ENCODE data around the gene EML1. TPM values are rescaled to one million over a fixed set of nuclear protein-coding genes. Genes with fewer than 3 reads are reported as not detected.

The EML1 gene
- total RNA-seq, 1 experiment from 2014 or later: 16.1 TPM

DNA sequence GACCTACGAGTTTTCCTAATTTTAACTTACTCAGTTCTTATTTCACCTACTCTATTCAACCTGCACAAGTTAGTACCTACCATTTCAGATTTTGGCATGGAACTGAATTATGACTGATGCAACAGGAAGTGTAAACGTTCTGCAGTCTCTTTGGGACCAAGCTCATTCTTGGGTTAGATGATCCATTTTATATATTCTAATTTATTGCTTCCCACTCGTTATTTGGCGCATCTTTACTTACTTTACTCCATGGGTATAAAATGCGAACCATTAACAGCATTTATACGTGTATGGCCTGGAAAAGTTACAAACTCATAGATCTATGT, 1.0 kb upstream of the EML1 start:
- ChIA-PET POLR2A (no interaction called here), CTCF (interaction anchor here (0.5 to 2.8 kb wide), 7 partner anchors 28 to 1553 kb away, joined by 3 to 22 read pairs (median 3); partner anchors contain the start of gene CYP46A1)
- no peak for TF ChIP-seq ZNF396 (CRISPR knock-in tag; IDR thresholded peaks at IDR 0.05; ENCODE audit: borderline replicate concordance)
- no peak for TF ChIP-seq FOXP4 (CRISPR knock-in tag; IDR thresholded peaks at IDR 0.05)
- ATAC-seq: no peak
- peaks cover 20% of the 10 kb centered on the region for H3K27me3 Mint-ChIP-seq (ENCODE audit: low read depth)
- H3K36me3 Mint-ChIP-seq: no peaks in the 10 kb centered on the region
- H3K9me3 Mint-ChIP-seq: no peaks in the 10 kb centered on the region
- peaks cover 22% of the 10 kb centered on the region for H3K4me1 Mint-ChIP-seq
- peak overlapping the region; percentile 74 for H3K4me3 Mint-ChIP-seq
- no peak overlapping the region for H3K27ac Mint-ChIP-seq
- no peak for DNase-seq (ENCODE audit: low spot score)

- Mint-ChIP-seq H3K9me3 (no peaks in the 10 kb centered on the region), H3K4me1 (peaks cover 22% of the 10 kb centered on the region), H3K27ac (no peak overlapping the region), H3K36me3 (no peaks in the 10 kb centered on the region), H3K4me3 (peak overlapping the region; percentile 74), H3K27me3 (ENCODE audit: low read depth) (peaks cover 20% of the 10 kb centered on the region)
- TF ChIP-seq TEAD4 (CRISPR knock-in tag; IDR thresholded peaks at IDR 0.05) (no peak), E2F1 (CRISPR knock-in tag; IDR thresholded peaks at IDR 0.05) (no peak), ZNF423 (CRISPR knock-in tag; IDR thresholded peaks at IDR 0.05) (peak; percentile 60; the same call in 1 of the 2 replicates), NR3C1 (CRISPR knock-in tag; conservative IDR thresholded peaks at IDR 0.05; ENCODE audit: low read depth) (0 out of 2 replicates have a peak, but pooled peaks have one; percentile 29), NR2C2 (CRISPR knock-in tag; IDR thresholded peaks at IDR 0.05) (no peak), SP1 (CRISPR knock-in tag; conservative IDR thresholded peaks at IDR 0.05) (0 out of 2 replicates have a peak, but pooled peaks have one; percentile 27), STAT6 (CRISPR knock-in tag; conservative IDR thresholded peaks at IDR 0.05; ENCODE audit: low read depth) (no peak), NFATC4 (CRISPR knock-in tag; IDR thresholded peaks at IDR 0.05) (no peak), TCF7 (CRISPR knock-in tag; IDR thresholded peaks at IDR 0.05; ENCODE audit: low read depth) (no peak)
- TF ChIP-seq, protein P1, sequence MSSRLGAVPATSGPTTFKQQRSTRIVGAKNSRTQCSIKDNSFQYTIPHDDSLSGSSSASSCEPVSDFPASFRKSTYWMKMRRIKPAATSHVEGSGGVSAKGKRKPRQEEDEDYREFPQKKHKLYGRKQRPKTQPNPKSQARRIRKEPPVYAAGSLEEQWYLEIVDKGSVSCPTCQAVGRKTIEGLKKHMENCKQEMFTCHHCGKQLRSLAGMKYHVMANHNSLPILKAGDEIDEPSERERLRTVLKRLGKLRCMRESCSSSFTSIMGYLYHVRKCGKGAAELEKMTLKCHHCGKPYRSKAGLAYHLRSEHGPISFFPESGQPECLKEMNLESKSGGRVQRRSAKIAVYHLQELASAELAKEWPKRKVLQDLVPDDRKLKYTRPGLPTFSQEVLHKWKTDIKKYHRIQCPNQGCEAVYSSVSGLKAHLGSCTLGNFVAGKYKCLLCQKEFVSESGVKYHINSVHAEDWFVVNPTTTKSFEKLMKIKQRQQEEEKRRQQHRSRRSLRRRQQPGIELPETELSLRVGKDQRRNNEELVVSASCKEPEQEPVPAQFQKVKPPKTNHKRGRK (CRISPR knock-in tag; IDR thresholded peaks at IDR 0.05; ENCODE audit: borderline replicate concordance): no peak
- TF ChIP-seq, protein P2, sequence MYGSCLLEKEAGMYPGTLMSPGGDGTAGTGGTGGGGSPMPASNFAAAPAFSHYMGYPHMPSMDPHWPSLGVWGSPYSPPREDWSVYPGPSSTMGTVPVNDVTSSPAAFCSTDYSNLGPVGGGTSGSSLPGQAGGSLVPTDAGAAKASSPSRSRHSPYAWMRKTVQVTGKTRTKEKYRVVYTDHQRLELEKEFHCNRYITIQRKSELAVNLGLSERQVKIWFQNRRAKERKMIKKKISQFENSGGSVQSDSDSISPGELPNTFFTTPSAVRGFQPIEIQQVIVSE (CRISPR knock-in tag; IDR thresholded peaks at IDR 0.05; ENCODE audit: borderline replicate concordance): no peak
- TF ChIP-seq, protein P3, sequence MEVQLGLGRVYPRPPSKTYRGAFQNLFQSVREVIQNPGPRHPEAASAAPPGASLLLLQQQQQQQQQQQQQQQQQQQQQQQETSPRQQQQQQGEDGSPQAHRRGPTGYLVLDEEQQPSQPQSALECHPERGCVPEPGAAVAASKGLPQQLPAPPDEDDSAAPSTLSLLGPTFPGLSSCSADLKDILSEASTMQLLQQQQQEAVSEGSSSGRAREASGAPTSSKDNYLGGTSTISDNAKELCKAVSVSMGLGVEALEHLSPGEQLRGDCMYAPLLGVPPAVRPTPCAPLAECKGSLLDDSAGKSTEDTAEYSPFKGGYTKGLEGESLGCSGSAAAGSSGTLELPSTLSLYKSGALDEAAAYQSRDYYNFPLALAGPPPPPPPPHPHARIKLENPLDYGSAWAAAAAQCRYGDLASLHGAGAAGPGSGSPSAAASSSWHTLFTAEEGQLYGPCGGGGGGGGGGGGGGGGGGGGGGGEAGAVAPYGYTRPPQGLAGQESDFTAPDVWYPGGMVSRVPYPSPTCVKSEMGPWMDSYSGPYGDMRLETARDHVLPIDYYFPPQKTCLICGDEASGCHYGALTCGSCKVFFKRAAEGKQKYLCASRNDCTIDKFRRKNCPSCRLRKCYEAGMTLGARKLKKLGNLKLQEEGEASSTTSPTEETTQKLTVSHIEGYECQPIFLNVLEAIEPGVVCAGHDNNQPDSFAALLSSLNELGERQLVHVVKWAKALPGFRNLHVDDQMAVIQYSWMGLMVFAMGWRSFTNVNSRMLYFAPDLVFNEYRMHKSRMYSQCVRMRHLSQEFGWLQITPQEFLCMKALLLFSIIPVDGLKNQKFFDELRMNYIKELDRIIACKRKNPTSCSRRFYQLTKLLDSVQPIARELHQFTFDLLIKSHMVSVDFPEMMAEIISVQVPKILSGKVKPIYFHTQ (CRISPR knock-in tag; IDR thresholded peaks at IDR 0.05): no peak
- ChIA-PET POLR2A (no interaction called here), CTCF (interaction anchor here (0.5 to 2.8 kb wide), 8 partner anchors 12 to 1552 kb away, joined by 3 to 22 read pairs (median 3); partner anchors contain the start of gene CYP46A1)
- ATAC-seq: peak; percentile 32
- DNase-seq (ENCODE audit: low spot score): peak; percentile 37
Observed at GRCh38 chr14:99792551-99793212, 531 bp upstream of the EML1 start.

Data from WTC11 (cell line).